Subcutaneous preadipocyte (primary cell): ENCODE results near the gene CDHR5. TPM values are rescaled to one million over a fixed set of nuclear protein-coding genes. Genes with fewer than 3 reads are reported as not detected.

Experiments
- small RNA-seq: library from RNA; depleted of rRNA; stranded (forward); fragments of <200 nt; gene quantifications from one replicate; pipeline ENCODE3, GENCODE V24; 2012
- total RNA-seq: library from RNA; depleted of rRNA; stranded (reverse); fragments of >200 nt; gene quantifications from 2 replicates; pipeline ENCODE4 v1.2.3, GENCODE V29; 2012

CDHR5 gene, protein sequence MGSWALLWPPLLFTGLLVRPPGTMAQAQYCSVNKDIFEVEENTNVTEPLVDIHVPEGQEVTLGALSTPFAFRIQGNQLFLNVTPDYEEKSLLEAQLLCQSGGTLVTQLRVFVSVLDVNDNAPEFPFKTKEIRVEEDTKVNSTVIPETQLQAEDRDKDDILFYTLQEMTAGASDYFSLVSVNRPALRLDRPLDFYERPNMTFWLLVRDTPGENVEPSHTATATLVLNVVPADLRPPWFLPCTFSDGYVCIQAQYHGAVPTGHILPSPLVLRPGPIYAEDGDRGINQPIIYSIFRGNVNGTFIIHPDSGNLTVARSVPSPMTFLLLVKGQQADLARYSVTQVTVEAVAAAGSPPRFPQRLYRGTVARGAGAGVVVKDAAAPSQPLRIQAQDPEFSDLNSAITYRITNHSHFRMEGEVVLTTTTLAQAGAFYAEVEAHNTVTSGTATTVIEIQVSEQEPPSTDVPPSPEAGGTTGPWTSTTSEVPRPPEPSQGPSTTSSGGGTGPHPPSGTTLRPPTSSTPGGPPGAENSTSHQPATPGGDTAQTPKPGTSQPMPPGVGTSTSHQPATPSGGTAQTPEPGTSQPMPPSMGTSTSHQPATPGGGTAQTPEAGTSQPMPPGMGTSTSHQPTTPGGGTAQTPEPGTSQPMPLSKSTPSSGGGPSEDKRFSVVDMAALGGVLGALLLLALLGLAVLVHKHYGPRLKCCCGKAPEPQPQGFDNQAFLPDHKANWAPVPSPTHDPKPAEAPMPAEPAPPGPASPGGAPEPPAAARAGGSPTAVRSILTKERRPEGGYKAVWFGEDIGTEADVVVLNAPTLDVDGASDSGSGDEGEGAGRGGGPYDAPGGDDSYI
- total RNA-seq: not detected in 2 replicates

DNA sequence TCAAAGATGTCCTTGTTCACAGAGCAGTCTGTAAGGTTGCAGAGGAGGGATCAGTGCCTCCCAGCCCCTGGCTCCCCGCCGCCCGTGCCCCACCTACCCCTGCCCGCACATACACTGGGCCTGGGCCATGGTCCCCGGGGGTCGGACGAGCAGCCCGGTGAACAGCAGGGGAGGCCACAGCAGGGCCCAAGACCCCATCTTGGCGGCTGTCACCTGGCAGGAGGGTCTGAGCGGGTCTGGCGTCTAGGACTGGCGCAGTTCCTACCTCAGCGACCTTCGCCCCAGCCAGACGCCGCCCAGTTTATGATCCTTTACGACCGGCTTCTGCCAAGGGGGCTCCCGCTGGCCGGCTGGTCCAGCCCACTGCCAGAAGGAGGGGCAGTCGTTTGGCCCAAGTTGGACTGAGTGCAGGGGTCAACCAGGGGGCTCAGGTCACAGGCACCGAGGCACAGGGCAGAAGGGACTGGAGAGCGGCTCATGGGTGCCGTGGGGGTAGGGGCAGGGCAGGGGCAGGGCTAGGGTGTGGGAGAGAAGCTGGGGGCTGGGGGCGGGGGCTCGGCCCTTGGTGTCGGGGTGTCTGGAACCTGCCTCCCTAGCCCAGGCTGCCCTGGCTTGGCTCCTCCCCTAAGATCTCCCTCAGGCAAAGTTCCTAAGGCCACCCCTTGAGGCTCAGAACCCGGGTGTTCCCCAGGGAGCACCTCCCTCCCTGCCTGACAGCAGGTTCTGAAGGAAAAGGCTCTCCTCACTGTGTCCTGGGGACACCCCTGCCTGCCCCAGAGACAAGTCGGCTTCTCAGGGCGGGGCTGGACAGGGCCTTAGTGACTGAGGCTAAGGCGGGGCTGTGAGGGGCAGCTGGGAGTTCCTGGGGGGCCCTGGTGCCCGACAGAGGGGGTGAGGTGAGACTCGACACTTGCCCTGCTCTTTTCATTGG lies at the start of gene CDHR5:
Gene CDHR5 (minus strand): TSS at position 251 of the 931 bp plus-strand sequence. CDS start 53 bp downstream, at position 198.

DNA sequence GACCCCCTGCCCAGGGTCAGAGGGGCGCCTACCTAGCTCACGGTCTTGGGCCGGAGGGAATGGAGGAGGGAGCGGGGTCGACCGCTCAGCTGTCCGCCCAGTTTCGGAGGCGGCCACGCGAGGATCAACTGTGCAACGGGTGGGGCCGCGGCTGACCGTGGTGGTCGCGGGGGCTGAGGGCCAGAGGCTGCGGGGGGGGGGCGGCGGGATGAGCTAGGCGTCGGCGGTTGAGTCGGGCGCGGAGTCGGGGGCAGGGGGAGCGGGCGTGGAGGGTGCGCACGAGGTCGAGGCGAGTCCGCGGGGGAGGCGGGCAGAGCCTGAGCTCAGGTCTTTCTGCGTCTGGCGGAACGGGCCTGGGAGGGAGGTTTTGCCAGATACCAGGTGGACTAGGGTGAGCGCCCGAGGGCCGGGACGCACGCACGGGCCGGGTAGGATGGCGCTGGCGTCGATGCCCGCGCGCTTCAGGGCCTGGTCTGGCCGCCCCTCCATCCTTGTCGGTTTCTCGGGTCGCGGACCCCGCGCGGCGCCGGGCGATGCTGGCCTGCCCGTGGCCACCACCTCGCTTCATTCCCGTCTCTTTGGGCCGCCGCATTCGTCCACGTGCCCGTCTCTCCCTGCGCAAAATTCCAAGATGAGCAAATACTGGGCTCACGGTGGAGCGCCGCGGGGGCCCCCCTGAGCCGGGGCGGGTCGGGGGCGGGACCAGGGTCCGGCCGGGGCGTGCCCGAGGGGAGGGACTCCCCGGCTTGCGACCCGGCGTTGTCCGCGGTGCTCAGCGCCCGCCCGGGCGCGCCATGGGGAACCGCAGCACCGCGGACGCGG lies 12.0 kb upstream of the CDHR5 start, which contains the start of gene DRD4:
Gene DRD4 (plus strand): TSS at position 759 of the 822 bp plus-strand sequence. CDS start 36 bp downstream, at position 795.

DNA sequence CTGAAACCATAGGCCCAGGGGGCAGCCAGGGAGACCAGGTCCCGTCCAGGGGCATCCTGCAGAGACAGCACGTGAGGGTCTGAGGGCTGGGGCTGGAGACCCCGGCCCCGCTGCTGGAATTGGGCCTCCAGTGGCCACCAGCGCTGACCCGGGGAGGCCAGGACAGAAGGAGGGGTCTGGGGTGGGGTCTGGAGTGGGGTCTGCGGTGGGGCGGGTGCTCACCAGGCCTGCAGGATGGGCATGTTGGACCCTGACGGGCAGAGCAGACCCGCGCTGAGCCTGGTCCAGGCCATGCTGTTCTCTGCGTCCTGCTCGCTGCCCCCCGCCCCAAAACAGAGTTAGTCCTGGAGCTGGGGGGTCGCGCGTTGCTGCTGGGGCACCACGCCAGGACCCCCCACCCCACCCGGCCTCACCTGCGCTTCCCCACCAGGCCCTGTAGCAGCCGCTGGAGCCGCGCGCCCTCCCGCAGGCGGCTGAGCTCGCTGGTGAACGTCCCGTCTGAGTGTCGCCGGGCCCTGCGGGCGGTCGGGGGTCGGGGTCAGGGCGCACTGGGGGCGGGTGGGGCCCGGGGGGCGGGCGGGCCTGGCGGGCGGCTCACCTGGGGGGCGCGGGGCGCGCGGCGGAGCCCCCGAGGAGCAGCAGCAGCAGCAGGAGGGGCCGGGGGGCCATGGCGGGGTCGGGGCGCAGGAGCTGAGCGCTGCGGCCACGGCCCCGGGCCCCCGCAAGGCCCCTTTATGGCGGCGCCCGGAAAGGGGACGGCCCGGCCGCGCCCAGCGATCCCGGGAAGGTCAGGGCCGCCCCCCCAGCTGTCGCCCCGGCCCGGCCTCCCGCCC lies 1.9 kb upstream of the CDHR5 start, which contains the start of gene SCT:
Gene SCT (minus strand): TSS at position 707 of the 833 bp plus-strand sequence. CDS start 38 bp downstream, at position 669.

DNA sequence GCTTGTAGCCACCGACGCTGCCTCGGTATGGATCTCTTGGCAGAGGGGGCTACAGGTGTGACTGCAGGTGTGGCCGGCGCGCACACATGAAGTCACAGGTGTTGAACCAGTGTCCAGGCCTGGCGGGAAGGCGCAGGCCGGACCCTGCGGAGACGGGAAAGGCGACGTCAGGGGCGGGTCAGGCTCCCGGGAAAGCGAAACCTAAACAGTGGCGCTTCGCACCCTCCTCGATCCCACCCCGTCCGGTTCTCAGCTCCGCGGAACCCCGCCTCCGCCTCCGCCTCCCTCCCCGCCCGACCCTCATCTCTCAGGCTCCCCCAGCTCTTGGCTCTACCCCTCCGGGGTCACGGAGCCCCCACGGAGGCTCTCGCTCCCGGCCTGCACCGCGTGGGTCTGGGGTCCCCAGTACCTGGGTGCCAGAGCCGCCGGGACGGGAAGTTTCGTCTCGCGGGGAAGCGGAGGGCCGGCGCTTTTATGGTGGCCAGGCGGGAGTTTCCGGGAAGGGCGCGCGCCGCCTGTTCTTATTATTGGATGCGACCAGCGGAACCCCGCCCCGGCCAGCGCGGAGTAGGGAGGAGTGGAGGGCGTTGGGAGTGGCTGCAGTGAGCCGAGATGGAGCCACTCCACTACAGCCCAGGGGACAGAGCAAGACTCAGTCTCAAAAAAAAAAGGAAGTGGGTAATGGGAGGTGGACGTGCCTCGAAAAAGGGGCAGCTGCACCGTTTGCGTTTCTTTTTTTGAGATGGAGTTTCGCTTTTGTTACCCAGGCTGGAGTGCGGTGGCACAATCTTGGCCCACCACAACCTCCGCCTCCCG lies 9.0 kb downstream of the CDHR5 start, which contains the start of gene IRF7:
Gene IRF7 (minus strand): TSS at position 447 of the 816 bp plus-strand sequence. CDS start 586 bp downstream, outside the sequence.

DNA sequence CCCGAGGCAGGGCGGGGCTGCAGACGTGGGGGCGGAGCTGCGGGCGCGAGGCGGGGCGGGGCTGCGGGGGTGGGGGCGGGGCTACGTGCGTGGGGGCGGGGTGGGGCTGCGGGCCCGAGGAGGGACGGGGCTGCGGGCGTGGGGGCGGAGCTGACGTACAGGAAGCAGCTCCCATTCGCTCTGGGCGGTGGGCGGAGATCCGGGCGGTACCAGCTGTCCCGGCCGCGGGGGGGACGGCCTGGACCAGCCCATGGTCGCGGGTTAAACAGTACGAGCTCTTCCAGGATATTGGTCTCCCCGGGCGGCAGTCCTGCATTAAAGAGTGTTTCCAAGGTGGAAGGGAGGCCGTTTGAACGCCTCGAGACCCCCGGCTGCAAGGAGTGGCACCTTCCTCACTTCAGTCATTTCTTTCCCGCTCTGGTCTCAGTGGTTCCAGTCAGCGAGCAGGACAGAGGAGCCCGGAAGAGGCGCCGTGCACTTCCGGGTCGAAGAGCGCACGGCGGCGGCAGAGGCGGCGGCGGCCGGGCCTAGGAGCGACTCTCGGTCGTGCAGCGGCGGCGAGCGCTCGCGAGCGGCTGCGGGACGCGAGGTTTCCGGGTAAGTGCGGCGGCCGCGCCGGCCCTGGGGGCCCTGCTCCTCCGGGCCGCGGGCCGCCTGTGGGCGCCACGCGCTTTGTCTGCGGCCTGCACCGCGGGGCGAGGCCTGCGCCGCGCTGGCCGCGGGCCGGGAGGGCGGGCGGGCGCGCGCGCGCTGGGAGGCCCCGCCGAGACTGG lies 48.6 kb downstream of the CDHR5 start, which contains the start of gene PHRF1:
Gene PHRF1 (plus strand): TSS at position 475 of the 773 bp plus-strand sequence. CDS start 5,043 bp downstream, outside the sequence.

Small RNA genes lying within 50 kb of the gene (small RNA-seq; reads per million reads assigned to genes)
- 55.7 reads per million, percentile 98 among the genes with 10 or more reads in this experiment for gene MIR210

Other genes with a start within 250 kb of the CDHR5 start
- 1.8 and 2.5 TPM in 2 replicates for gene PKP3, start 230.7 kb downstream of the CDHR5 start, total RNA-seq
- 18.6 and 18.7 TPM in 2 replicates for gene SIGIRR, start 210.0 kb downstream of the CDHR5 start, total RNA-seq
- under 0.01 TPM in 1 of 2 replicates, not detected in the other for gene ANO9, start 182.9 kb downstream of the CDHR5 start, total RNA-seq
- 29.4 and 36.2 TPM in 2 replicates for gene PTDSS2, start 174.7 kb downstream of the CDHR5 start, total RNA-seq
- 425 and 460 TPM in 2 replicates for gene RNH1, start 117.7 kb downstream of the CDHR5 start, total RNA-seq
- 50.2 and 54.0 TPM in 2 replicates for gene HRAS, start 89.4 kb downstream of the CDHR5 start, total RNA-seq
- 0.20 and 0.37 TPM in 2 replicates for gene LRRC56, start 87.4 kb downstream of the CDHR5 start, total RNA-seq
- gene LMNTD2, start 64.2 kb downstream of the CDHR5 start, total RNA-seq: under 0.01 and 0.20 TPM in 2 replicates
- gene RASSF7, start 64.0 kb downstream of the CDHR5 start, total RNA-seq: 0.73 and 1.6 TPM in 2 replicates
- gene PHRF1, start 48.5 kb downstream of the CDHR5 start, total RNA-seq: 24.3 and 41.4 TPM in 2 replicates
- gene IRF7, start 9.0 kb downstream of the CDHR5 start, total RNA-seq: 5.1 and 6.1 TPM in 2 replicates
- gene SCT, start 2.2 kb upstream of the CDHR5 start, total RNA-seq: not detected in 2 replicates
- under 0.01 TPM in 1 of 2 replicates, not detected in the other for gene DRD4, start 12.3 kb upstream of the CDHR5 start, total RNA-seq
- gene DEAF1, start 70.3 kb upstream of the CDHR5 start, total RNA-seq: 36.0 and 47.8 TPM in 2 replicates
- gene TMEM80, start 70.9 kb upstream of the CDHR5 start, total RNA-seq: 9.9 and 10.9 TPM in 2 replicates
- 24.4 and 33.1 TPM in 2 replicates for gene EPS8L2, start 81.3 kb upstream of the CDHR5 start, total RNA-seq
- gene TALDO1, start 122.5 kb upstream of the CDHR5 start, total RNA-seq: 123 and 139 TPM in 2 replicates
- 45.0 and 48.1 TPM in 2 replicates for gene GATD1, start 152.5 kb upstream of the CDHR5 start, total RNA-seq
- 0.37 and 2.2 TPM in 2 replicates for gene CEND1, start 165.1 kb upstream of the CDHR5 start, total RNA-seq
- gene SLC25A22, start 173.3 kb upstream of the CDHR5 start, total RNA-seq: 16.5 and 25.6 TPM in 2 replicates
- gene PIDD1, start 180.3 kb upstream of the CDHR5 start, total RNA-seq: 4.4 and 7.2 TPM in 2 replicates
- gene RPLP2, start 185.0 kb upstream of the CDHR5 start, total RNA-seq: 206 and 432 TPM in 2 replicates
- gene PNPLA2, start 194.0 kb upstream of the CDHR5 start, total RNA-seq: 29.8 and 34.0 TPM in 2 replicates
- gene CRACR2B, start 203.0 kb upstream of the CDHR5 start, total RNA-seq: 0.37 and 0.78 TPM in 2 replicates
- gene CD151, start 208.0 kb upstream of the CDHR5 start, total RNA-seq: 188 and 225 TPM in 2 replicates
- 122 and 125 TPM in 2 replicates for gene POLR2L, start 217.6 kb upstream of the CDHR5 start, total RNA-seq
- 143 and 195 TPM in 2 replicates for gene TSPAN4, start 217.9 kb upstream of the CDHR5 start, total RNA-seq